Bronchial epithelial cell (primary cell): ENCODE measurements around the gene CYP2B6. TPM values are rescaled to one million over a fixed set of nuclear protein-coding genes. Genes with fewer than 3 reads are reported as not detected.

Source experiments
- DNase-seq: peaks from one replicate; pipeline ENCODE4 v3.0.0-alpha.2; 2010; ENCODE audit warnings: low read depth
- FAIRE-seq: peaks from 2 replicates; lab custom pipeline; 2011; peaks lifted over from hg19 to GRCh38; lab: Jason Lieb, UNC
- H3K27me3 ChIP-seq: 2 replicates; pipeline ENCODE4 v1.5.1; 2011; ENCODE audit warnings: low read length; ENCODE audit not compliant: control insufficient read depth, insufficient read depth
- H3K36me3 ChIP-seq: 2 replicates; pipeline ENCODE4 v1.5.1; 2011; ENCODE audit warnings: low read length; ENCODE audit not compliant: control insufficient read depth, insufficient read depth
- H3K4me3 ChIP-seq: 2 replicates; pipeline ENCODE4 v1.5.1; 2011; ENCODE audit warnings: mild to moderate bottlenecking, low read depth, low read length, control low read depth
- CTCF ChIP-seq: IDR thresholded peaks from 2 replicates; pipeline ENCODE4 v1.5.1; 2011; ENCODE audit warnings: mild to moderate bottlenecking, moderate library complexity, low read length, control low read depth, inconsistent platforms; ENCODE audit not compliant: insufficient read depth, severe bottlenecking
- total RNA-seq: library from RNA; depleted of rRNA; stranded (reverse); fragments of >200 nt; gene quantifications from 2 replicates; pipeline ENCODE4 v1.2.1, GENCODE V29; 2014

CYP2B6 gene
- total RNA-seq, result not detected in 2 replicates

GRCh38 chr19:40990972-40991381, at the start of gene CYP2B6:
CYP2B6 (plus strand) TSS chr19:40991282; CDS start chr19:40991306, 24 bp downstream.
- no peak for TF ChIP-seq CTCF
- Histone ChIP-seq H3K27me3 (no peaks in the 10 kb centered on the region), H3K36me3 (no peaks in the 10 kb centered on the region), H3K4me3 (no peak within 1 kb of the TSS)
- DNase-seq, result no peak
- FAIRE-seq, result peak; percentile 83

GRCh38 chr19:40941481-40942219, 49.4 kb upstream of the CYP2B6 start:
- H3K36me3 ChIP-seq, result no peaks in the 10 kb centered on the region
- H3K27me3 ChIP-seq, result peaks cover 2% of the 10 kb centered on the region
- FAIRE-seq (no peak), DNase-seq (no peak)
- TF ChIP-seq CTCF, result no peak
- H3K4me3 ChIP-seq, result no peak overlapping the region

- Histone ChIP-seq H3K4me3 (no peak overlapping the region), H3K36me3 (no peaks in the 10 kb centered on the region), H3K27me3 (no peaks in the 10 kb centered on the region)
- no peak for DNase-seq
- FAIRE-seq, result no peak
- TF ChIP-seq CTCF, result no peak
Observed at GRCh38 chr19:40945645-40946044, 45.4 kb upstream of the CYP2B6 start.

GRCh38 chr19:40947114-40947513, 44.0 kb upstream of the CYP2B6 start:
- no peaks in the 10 kb centered on the region for H3K36me3 ChIP-seq
- DNase-seq (no peak), FAIRE-seq (no peak)
- no peak overlapping the region for H3K4me3 ChIP-seq
- no peak for TF ChIP-seq CTCF
- no peaks in the 10 kb centered on the region for H3K27me3 ChIP-seq

- H3K4me3 ChIP-seq, result no peak overlapping the region
- no peak for TF ChIP-seq CTCF
- H3K36me3 ChIP-seq, result no peaks in the 10 kb centered on the region
- DNase-seq, result no peak
- FAIRE-seq, result peak; percentile 82
- no peaks in the 10 kb centered on the region for H3K27me3 ChIP-seq
Observed at GRCh38 chr19:40947573-40947972, 43.5 kb upstream of the CYP2B6 start.
